IPS-11a (cell line): ENCODE data around the gene TLR2.

Experiments used
- H3K4me3 ChIP-seq: one replicate; pipeline ENCODE4 v1.5.1; 2013; ENCODE audit warnings: low read depth, low read length, control low read depth

TLR2 gene, protein sequence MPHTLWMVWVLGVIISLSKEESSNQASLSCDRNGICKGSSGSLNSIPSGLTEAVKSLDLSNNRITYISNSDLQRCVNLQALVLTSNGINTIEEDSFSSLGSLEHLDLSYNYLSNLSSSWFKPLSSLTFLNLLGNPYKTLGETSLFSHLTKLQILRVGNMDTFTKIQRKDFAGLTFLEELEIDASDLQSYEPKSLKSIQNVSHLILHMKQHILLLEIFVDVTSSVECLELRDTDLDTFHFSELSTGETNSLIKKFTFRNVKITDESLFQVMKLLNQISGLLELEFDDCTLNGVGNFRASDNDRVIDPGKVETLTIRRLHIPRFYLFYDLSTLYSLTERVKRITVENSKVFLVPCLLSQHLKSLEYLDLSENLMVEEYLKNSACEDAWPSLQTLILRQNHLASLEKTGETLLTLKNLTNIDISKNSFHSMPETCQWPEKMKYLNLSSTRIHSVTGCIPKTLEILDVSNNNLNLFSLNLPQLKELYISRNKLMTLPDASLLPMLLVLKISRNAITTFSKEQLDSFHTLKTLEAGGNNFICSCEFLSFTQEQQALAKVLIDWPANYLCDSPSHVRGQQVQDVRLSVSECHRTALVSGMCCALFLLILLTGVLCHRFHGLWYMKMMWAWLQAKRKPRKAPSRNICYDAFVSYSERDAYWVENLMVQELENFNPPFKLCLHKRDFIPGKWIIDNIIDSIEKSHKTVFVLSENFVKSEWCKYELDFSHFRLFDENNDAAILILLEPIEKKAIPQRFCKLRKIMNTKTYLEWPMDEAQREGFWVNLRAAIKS

DNA sequence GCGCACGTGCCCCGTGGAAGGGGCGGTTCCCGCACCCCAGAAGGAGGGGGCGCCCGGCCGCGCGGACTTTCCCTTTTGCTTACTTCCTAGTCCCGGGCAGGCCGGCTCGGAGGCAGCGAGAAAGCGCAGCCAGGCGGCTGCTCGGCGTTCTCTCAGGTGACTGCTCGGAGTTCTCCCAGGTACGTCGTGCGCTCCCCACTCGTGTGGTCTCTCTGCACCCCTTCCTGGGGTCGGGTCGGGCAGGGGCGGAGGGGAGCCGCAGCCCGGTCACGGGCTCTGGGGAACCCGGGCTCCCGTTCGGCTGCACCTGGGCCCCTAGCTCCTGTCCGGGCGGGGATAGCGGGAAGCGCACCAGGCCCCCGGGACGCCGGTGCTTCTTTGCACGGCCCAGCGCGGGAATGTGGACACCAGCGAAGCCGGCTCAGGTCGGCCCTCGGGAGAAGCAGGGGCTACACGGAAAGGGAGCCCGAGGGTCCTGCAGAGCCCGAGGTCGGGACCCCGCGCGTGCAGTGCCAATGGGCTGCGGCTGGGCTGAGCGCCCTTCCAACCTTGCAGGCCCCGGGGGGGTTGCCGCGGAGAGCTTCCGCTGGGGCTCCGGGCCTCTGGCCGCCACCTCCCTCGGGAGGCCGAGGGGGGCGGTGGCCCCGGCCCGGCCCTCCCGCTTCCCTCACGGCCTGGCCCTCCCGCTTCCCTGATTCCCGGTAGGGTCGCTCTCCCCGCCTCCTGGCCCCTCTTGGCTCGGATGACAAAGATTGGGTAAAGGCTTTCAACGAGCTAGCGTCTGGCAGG lies at the start of gene TLR2:
Gene TLR2, plus strand, starts transcription at position 99 of the 789 bp plus-strand sequence. CDS start 18,628 bp downstream, outside the sequence.
- peak within 1 kb of the TSS; percentile 48 for H3K4me3 ChIP-seq

DNA sequence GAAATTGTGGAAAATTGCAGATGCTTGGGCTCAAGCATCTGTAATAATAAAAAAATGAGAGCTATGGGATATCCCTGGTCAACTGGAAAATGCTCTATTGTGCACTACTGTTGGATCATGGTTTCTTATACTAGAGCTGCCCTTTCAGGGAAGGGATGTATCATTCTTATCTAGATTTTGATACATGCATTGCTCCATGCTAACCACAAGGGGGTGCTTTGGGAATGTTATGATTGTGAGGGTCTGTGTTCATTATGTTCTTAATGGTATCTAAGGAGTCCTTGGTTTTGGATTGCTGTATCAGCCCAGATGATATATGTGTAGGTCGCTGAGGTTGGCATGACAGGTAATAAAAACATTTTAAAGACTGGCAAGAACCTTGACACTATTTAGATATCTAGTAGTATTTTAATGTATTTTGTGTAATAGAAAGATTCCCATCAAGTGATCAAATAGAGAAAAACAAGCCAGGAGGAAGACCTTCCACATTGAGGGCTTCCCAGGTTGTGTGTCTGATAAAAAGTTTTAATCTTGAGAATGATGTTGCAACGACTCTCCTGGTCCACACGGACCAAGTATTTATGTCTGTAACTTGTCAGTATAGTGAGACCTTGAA lies 49.2 kb upstream of the TLR2 start:
- no peak overlapping the region for H3K4me3 ChIP-seq

DNA sequence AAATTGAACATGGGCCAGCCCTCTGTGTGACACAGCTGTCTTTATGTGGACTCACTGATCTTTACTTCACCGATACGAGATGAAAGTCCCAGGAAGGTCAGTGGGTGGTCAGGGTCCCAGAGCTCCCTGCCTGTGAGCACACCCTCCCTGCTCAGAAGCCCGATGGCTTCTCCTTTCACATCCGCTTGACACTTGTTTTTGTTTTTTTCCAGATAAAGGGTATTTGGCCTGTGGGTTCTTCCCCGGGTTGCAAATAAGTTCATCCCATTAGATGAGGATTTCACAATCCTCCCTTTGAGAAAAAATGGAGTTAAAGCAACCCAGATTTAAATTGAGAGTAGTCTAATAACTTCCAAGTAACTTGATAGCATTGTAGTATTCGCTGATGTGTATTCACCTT lies 48.2 kb upstream of the TLR2 start:
- no peak overlapping the region for H3K4me3 ChIP-seq

DNA sequence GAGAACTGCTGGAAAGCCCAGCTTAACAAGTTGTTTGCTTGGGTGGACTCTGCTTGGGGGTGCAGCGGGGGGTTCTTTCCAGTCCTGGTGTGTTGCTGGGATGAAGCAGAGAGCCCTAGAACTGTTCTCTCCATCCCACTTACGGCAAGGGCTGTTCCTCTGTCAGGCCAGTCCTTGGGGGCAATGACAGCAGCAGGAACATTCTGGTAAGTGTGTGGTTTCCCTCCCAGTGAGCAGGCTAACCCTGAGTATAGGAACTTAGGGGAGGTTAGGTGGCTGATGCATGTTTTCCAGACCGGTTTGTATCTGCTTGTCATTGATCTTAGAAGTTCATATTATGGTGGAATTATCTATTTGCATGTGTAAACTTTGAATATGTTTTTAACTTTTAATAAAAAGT lies 46.9 kb upstream of the TLR2 start:
- H3K4me3 ChIP-seq, result no peak overlapping the region

DNA sequence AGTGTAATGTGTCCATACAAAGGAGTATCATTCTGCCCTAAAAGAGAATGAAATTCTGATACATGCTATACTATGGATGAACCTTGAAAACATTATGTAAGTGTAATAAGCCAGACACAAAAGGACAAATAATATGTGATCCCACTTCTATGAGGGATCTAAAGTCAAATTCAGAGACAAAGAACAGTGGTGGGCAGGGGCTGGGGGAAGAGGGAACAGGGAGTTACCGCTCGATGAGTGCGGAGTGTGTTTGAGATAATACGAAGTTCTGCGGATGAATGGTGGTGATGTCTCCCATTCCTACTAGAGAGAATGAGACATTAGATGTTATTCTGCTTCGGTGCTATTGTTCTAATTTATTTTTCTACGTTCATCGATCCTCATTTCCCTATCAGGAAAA lies 46.1 kb upstream of the TLR2 start:
- H3K4me3 ChIP-seq, result no peak overlapping the region

DNA sequence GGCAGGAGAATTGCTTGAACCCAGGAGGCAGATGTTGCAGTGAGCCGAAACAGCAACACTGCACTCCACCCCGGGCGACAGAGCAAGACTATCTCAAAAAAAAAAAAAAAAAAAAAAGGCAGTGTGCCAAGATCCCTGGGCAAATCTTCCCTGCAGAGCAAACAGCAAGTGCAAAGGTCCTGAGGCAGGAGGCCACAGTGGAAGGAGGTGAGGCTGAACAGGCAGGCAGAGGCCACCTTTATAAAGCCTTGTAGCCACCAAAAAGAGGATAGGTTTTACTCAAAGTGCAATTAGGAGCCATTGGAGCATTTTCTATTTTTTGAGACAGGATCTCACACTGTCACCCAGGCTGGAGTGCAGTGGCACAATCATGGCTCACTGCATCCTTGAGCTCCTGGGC lies 45.1 kb upstream of the TLR2 start:
- H3K4me3 ChIP-seq, result no peak overlapping the region

DNA sequence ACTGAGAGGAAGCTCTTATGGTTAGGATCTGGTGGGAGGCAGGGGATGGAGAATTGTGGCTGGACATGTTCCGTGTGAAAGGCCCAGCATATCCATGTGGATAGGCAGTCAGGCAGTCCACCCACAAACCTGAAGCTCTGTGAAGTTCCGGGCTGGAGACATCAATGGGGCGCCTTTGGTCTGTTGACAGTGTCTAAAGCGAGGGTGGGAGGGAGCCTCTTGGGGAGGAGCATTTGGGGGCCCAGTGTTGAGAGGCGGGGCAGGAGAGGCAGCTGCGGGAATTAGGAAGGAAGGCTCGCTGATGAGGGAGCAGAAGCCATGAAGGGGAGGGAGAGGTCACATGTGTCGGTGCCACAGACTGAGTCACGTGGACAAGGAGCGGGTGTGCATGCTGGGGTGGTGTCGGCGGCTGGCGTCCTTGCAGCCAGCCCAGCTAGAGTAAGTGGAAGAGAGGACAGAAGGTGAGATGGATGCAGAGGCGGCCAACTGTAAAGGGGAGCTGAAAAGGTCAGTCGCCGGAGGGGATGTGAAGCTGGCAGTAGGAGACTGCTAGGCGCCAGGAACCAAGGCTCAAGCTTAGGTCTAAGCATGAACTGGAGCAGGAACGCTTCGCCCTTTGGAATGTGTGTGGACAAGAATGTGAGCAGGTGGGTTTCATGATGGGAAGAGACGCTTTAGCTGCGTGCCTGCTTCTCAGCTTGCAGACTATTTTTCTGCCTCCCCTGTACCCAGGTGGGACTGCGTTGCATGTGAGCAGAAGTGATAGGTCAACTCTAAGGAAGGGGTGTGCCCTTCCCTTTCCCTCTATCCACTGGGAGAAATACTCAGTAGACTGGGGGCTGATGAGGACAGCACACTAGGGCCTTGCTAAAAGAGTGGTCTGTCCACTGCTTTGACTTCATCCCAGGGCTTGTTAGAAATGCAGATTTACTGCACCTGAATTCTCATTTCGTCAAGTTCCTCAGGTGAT lies 44.0 kb upstream of the TLR2 start:
- no peak overlapping the region for H3K4me3 ChIP-seq

DNA sequence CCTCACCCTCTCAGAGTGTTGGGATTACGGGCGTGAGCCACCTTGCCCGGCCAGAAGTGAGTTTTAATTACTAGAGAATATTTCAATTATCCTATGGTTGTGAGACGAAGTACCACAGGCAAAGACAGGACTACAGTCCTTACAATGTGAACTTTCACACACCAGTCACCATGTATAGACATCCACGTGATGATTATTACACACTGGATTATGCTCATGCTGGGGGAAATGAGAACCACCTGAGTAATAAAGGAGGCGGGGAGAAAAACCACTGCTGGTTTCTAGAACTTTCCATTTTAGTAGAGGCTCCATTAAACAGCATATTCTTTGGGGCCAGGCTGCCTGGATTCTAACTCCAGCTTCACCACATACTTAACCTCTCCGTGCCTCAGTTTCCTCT lies 42.5 kb upstream of the TLR2 start:
- no peak overlapping the region for H3K4me3 ChIP-seq

DNA sequence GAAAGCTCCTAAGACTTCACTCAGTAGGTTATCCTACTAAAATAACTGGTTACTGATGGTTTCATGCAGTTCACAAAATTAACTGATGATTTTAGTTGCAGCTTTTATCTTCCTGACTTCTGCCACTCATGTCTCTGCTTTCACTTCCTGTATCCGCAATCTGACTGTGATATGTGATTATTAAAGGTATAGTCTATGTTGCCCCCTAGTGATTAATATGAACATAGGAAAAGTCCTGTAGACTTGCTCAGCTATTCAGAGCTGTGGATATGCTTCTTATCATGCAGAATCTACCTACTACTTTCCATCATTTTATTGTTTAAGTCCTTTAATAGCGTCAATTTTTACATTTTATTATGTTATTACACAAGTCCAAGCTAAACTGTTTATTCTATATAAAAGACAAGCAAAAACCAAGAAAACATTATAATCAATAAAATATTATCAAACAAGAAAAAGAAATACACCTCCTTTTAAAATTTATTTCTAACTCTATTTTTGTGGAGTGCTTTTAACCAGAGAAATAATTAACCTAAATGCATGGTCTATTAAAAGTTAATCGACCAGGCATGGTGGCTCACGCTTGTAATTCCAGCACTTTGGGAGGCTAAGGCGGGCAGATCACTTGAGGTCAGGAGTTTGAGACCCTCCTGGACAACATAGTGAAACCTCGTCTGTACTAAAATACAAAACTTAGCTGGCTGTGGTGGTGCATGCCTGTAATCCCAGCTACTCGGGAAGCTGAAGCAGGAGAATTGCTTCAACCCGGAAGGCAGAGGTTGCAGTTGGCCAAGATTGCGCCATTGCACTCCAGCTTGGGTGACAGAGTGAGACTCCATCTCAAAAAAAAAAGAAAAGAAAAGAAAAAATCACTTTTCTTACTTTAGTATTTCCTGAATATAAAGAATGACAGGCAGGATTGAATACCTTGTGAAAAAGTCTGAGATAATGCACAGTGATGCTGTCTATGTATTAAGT lies 40.4 kb upstream of the TLR2 start:
- H3K4me3 ChIP-seq, result no peak overlapping the region

DNA sequence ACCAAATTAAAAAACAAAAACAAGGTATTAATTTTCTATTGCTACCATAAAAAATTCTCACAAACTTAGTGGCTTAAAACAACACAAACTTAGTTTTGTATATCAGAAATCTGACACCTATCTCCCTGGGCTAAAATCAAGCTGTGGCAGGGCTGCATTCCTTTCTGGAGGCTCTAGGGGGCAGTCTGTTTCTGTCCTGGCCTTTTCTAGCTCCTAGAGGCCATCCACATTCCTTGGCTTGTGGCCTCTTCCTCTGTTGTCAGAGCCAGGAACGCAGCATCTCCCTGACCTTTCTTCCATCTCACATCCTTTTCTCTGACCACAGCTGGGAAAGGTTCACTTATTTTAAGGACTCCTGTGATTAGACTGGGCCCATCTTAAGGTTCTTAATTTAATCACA lies 38.9 kb upstream of the TLR2 start:
- H3K4me3 ChIP-seq, result no peak overlapping the region

DNA sequence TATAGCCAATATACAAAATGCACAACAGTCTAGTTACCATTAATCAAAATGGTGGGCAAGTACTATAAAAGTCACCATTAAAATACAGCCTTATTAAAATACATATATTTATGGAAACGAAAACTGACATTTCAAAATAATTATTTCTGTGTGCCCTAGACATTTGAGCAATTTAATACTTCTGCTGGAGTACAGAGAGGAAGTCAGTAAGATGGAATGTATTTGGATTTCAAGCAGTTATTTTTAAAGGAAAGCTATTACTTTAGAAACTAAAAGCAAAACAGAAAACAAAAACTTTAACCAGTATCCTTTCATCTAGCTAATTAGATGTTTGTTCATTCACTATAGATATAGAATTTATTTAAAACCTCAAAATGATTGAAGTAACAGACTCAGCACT lies 37.8 kb upstream of the TLR2 start:
- no peak overlapping the region for H3K4me3 ChIP-seq

DNA sequence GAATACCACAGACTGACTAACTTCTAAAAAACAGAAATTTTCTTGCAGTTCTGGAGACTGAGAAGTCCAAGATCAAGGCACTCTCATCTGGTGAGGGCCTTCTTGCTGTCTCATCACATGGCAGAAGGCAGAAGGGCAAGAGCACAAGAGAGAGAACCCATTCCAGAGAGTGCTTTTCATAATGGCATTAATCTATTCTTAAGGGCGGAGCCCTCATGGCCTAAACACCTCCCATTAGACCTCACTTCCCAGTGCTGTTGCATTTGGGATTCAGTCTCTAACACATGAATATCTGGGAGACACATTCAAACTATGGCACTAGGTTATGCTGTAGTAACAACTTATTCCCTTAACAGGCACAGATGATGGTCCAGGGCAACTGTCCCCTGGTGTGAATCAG lies 37.1 kb upstream of the TLR2 start:
- H3K4me3 ChIP-seq, result no peak overlapping the region

DNA sequence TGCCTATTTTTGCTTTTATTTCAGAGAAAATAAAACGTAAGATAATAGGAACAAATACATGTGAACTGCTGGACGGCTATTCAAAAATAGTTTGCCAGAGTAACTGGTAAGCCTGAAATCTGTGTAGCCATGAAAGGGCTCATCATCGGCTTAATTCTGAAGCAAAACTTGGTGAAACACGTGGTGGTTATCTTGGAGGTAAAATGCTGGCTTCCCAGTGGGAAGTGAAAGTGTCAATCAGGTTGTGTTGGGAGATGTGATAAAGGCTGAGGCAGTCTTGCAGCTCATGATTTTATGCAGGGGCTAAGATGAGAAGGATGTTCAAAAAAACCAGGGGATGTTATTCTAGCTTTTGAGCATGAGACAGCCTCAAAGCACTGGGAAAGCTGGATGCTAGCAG lies 36.1 kb upstream of the TLR2 start:
- H3K4me3 ChIP-seq, result no peak overlapping the region

DNA sequence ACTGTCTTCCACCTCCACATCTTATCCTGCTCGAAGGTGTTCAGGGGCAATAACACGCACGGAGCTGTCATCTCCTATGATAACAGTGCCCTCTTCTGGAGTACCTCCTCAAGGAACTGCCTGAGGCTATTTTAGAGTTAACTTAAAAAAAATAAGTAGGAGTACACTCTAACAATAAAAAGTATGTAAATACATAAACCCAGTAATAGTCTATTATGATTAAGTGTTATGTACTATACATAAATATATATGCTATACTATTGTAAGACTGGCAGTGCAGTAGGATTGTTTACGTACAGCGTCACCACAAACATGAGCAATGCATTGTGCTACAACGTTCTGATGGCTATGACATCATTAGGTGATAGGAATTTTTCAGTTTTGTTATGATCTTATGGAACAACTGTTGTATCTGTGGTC lies 34.5 kb upstream of the TLR2 start:
- H3K4me3 ChIP-seq, result no peak overlapping the region

DNA sequence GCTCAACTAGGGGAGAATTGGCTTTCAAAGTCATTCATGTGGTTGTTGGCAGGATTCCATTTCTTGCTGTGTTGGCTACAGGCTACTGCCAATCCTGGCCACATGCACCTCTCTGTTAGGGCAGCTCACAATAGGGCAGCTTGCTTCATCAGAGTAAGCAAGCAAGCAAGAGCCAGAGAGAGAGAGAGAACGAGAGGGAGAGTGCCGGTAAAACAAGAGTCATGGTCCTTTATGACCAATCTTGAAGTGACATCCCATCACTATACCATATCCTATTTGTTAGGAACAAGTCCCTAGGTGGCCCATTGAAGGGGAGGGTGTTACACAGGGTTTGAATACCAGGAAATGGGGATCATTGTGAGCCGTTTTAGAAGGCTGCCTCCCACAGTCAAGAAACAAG lies 33.0 kb upstream of the TLR2 start:
- H3K4me3 ChIP-seq, result no peak overlapping the region

DNA sequence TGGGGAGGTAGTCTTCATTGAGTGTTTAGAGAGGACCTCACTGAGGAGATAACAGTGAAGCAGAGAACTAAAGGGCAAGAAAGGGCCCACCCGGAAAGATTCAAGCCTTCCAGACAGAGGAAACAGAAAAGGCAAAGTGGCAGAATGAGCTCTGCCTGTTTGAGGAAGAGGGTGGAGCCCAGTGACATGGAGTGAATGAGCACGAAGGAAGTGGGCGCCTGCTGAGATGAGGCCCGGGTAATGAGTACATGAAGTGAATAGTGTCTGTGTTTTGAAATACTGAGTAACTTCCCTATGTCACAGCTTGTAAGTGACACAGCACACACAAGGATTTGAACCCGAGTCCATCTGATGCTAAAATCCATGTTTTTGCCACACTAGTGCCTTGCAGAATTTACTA lies 32.5 kb upstream of the TLR2 start:
- H3K4me3 ChIP-seq, result no peak overlapping the region

DNA sequence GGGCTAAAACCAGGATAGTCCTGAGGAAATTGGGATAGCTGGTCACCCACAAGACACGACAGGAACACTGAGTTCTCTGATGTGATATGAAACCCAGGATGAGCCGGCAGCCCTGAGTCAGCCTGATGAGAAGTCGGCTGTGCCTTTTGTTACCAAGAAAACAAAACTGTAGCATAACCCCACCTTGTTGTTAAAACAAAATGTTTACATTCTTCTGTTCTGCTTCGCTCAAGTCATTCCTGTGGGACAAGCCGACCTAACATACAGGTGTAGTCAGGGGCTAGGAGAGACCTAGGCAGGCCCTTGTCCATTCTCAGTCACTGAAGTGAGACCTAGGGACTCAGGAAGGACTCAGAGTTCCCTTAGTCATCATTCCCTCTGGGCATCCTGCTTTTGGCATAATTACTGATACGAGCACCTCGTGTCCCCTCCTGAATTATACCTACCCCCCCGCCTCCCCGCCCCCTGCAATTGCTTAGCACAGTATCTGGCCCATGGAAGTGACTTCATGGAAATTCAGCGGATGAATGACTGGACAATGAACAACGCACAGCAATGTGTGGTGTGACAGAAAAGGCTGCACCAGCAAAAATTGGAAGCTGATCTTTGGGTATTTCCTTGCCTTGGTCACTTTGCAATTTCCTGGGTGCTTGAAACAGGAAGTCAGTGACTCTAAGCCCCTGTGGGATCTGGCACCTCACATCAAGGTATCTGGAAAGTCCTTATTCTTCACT lies 31.9 kb upstream of the TLR2 start:
- H3K4me3 ChIP-seq, result no peak overlapping the region

DNA sequence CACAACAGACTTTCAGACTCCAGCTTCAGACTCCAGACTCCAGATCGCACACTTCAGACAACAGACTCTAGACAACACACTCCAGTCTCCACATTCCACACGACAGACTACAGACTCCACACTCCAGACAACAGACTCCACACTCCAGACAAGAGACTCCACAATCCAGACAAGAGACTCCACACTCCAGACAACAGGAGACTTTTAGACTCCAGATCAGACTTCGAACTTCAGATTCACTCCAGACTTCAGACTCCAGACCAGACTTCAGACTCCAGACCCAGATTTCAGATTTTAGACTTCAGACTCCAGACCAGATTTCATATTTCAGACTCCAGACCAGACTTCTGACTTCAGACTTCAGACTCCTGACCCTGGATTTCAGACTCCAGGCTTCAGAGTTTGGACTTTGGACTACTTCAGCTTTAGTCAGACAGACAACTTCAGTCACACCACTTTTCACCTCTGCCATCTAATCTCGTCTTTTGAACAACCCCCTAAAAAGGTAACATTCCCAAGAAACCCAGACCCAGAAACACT lies 29.0 kb upstream of the TLR2 start:
- H3K4me3 ChIP-seq, result no peak overlapping the region
